GM12872 (cell line): ENCODE measurements around the gene MAPK12.

Source experiments
- CTCF ChIP-seq: IDR thresholded peaks from 3 replicates; pipeline ENCODE4 v1.5.1; 2011; ENCODE audit warnings: low read depth, mild to moderate bottlenecking, low read length, moderate library complexity; ENCODE audit not compliant: insufficient read depth

MAPK12 gene

GRCh38 chr22:50258361-50259292 lies 2.9 kb downstream of the MAPK12 start:
- no peak for TF ChIP-seq CTCF

GRCh38 chr22:50257451-50258360 lies 3.8 kb downstream of the MAPK12 start:
- TF ChIP-seq CTCF, result no peak

GRCh38 chr22:50257041-50257440 lies 4.4 kb downstream of the MAPK12 start:
- no peak for TF ChIP-seq CTCF

- TF ChIP-seq CTCF, result no peak
Measured at GRCh38 chr22:50256258-50256862, 5.1 kb downstream of the MAPK12 start.

GRCh38 chr22:50255607-50256006 lies 5.9 kb downstream of the MAPK12 start:
- no peak for TF ChIP-seq CTCF

- no peak for TF ChIP-seq CTCF
Measured at GRCh38 chr22:50255099-50255498, 6.4 kb downstream of the MAPK12 start.

GRCh38 chr22:50253941-50254340 lies 7.5 kb downstream of the MAPK12 start:
- no peak for TF ChIP-seq CTCF
